Measurements from ENCODE around the gene RPA3.

GRCh38 chr7:7751243-7752092, 33.1 kb upstream of the RPA3 start:
- TF ChIP-seq ZNF274 (IDR thresholded peaks at IDR 0.05; ENCODE audit: low read depth, low read length) (no peak), YY1 (IDR thresholded peaks at IDR 0.05; ENCODE audit: insufficient read depth, insufficient read length) (no peak)
